ENCODE data around the gene SCYGR7.

- TF ChIP-seq CTCF (IDR thresholded peaks at IDR 0.05) (no peak), POLR2AphosphoS5 (IDR thresholded peaks at IDR 0.05) (no peak), POLR2A (IDR thresholded peaks at IDR 0.05) (no peak)
These were observed 14.8 kb upstream of the SCYGR7 start for GRCh38 chr2:227713291-227713690.
